Naive thymus-derived CD8-positive, alpha-beta T cell (primary cell): Measurements from ENCODE around the gene C5orf22. TPM values are rescaled to one million over a fixed set of nuclear protein-coding genes. Genes with fewer than 3 reads are reported as not detected.
A peak's percentile ranks its signal among the peaks of the same experiment; 100 is the strongest.

Source experiments
- ATAC-seq, 2 donors: fragments of 150-1000 bp; cut with Tn5 transposase in 1 of 2; sonication (Bioruptor Pico), chemical (Tn5 transposase) in 1 of 2; 1 replicate in 1 of 2; 2 replicates in 1 of 2; pipeline ENCODE4 v1.10.0; 2021; ENCODE audit warnings: mild to moderate bottlenecking in 2 of 2, moderate library complexity in 2 of 2
- POLR2A ChIA-PET: fragments of 350-600 bp; sonication (Branson Sonifier 250); formaldehyde crosslinking; loops from one replicate; lab custom pipeline; 2021; ENCODE audit warnings: antibody characterized with exemption; lab: Charles Lee
- DNase-seq, 10 donors: peaks; one replicate each; pipeline versions ENCODE4 v3.0.0 to v3.0.0-alpha.2; 2020 to 2022
- H3K27ac Mint-ChIP-seq, 10 donors: one replicate each; pipeline ENCODE4 v1.8.0; 2020 to 2022; ENCODE audit warnings: mild to moderate bottlenecking in 10 of 10, mixed read lengths in 10 of 10, moderate library complexity in 4 of 10, inconsistent platforms in 1 of 10
- H3K27me3 Mint-ChIP-seq, 5 donors: one replicate each; pipeline ENCODE4 v1.8.0; 2021 to 2022; ENCODE audit warnings: mixed read lengths in 5 of 5
- H3K36me3 Mint-ChIP-seq, 3 donors: one replicate each; pipeline ENCODE4 v1.8.0; 2020 to 2022; ENCODE audit warnings: mixed read lengths in 3 of 3, mild to moderate bottlenecking in 2 of 3, inconsistent platforms in 1 of 3
- H3K4me1 Mint-ChIP-seq, 4 donors: one replicate each; pipeline ENCODE4 v1.8.0; 2021 to 2022; ENCODE audit warnings: mixed read lengths in 4 of 4
- H3K4me3 Mint-ChIP-seq, 10 donors: one replicate each; pipeline ENCODE4 v1.8.0; 2020 to 2022; ENCODE audit warnings: mild to moderate bottlenecking in 10 of 10, mixed read lengths in 10 of 10, moderate library complexity in 6 of 10, inconsistent platforms in 1 of 10
- H3K9me3 Mint-ChIP-seq, 9 donors: one replicate each; pipeline ENCODE4 v1.8.0; 2020 to 2022; ENCODE audit warnings: mixed read lengths in 9 of 9, mild to moderate bottlenecking in 3 of 9, inconsistent platforms in 1 of 9, moderate library complexity in 1 of 9
- polyA plus RNA-seq, 3 donors: library from polyadenylated mRNA; unstranded; fragments of 300-500 nt; fragmentation: Illumina TruSeq; gene quantifications; one replicate each; pipeline ENCODE4 v1.2.3, GENCODE V29; 2021
- total RNA-seq, 8 experiments: library from RNA in 2 of 8; stranded (reverse) in 2 of 8; gene quantifications; one replicate each; pipeline ENCODE4 v1.2.3 and lab custom pipeline; 2021 to 2026

C5orf22 gene
- 10 to 100 TPM; 17.1 to 35.7 TPM for total RNA-seq
- polyA plus RNA-seq: 10 to 100 TPM; 15.9 to 19.5 (median 16.5) TPM
- total RNA-seq (lab: John Stamatoyannopoulos, UW): 8.4 to 36.3 (median 26.7) reads per million in 6 experiments

- Mint-ChIP-seq H3K27me3 (no peaks in the 10 kb centered on the region), H3K9me3 (no peaks in the 10 kb centered on the region), H3K4me3 (peak within 1 kb of the TSS; percentile 91 to 100 (median 99)), H3K27ac (peak within 1 kb of the TSS; percentile 93 to 98 (median 96)), H3K4me1 (peaks cover 29 to 72% (median 65%) of the 10 kb centered on the region in 4 donors), H3K36me3 (peaks cover 7 to 60% (median 20%) of the 10 kb centered on the region in 3 donors)
- POLR2A ChIA-PET: interaction anchor here (1.1 to 1.2 kb wide), 2 partner anchors 11 to 642 kb away, joined by 4 read pairs; partner anchors contain the start of gene GOLPH3
- ATAC-seq: peak; percentile 96
- peak; percentile 78 to 92 (median 86) for DNase-seq
These were observed at the start of gene C5orf22, which contains the start of gene DROSHA for GRCh38 chr5:31531888-31532547. Gene C5orf22, plus strand, starts transcription at chr5:31532301. Its CDS starts 92 bp downstream, at chr5:31532393. Gene DROSHA, minus strand, starts transcription at chr5:31532093. Its CDS starts 3,034 bp downstream, at chr5:31529059.

- no peak for DNase-seq
- H3K4me1 Mint-ChIP-seq: peaks cover 0 to 5% (median 2%) of the 10 kb centered on the region in 4 donors
- ATAC-seq: no peak
- POLR2A ChIA-PET: no interaction called here
- peaks cover 19 to 94% (median 58%) of the 10 kb centered on the region in 3 donors for H3K36me3 Mint-ChIP-seq
- H3K9me3 Mint-ChIP-seq: no peaks in the 10 kb centered on the region
- H3K27ac Mint-ChIP-seq: peak overlapping the region in 1 of 10 donors; percentile 8
- no peak overlapping the region for H3K4me3 Mint-ChIP-seq
- no peaks in the 10 kb centered on the region for H3K27me3 Mint-ChIP-seq
These were observed 46.5 kb upstream of the C5orf22 start for GRCh38 chr5:31485376-31486207.

- Mint-ChIP-seq H3K27me3 (no peaks in the 10 kb centered on the region), H3K36me3 (peaks cover 15 to 94% (median 55%) of the 10 kb centered on the region in 3 donors), H3K4me3 (no peak overlapping the region), H3K9me3 (no peaks in the 10 kb centered on the region), H3K27ac (peak overlapping the region in 1 of 10 donors; percentile 48), H3K4me1 (peaks cover 0 to 5% (median 2%) of the 10 kb centered on the region in 4 donors)
- DNase-seq (no peak), ATAC-seq (no peak)
- POLR2A ChIA-PET: no interaction called here
These were observed 45.7 kb upstream of the C5orf22 start for GRCh38 chr5:31486441-31486840.

GRCh38 chr5:31487506-31487905 lies 44.6 kb upstream of the C5orf22 start:
- DNase-seq: no peak
- H3K27me3 Mint-ChIP-seq: no peaks in the 10 kb centered on the region
- no peak overlapping the region for H3K4me3 Mint-ChIP-seq
- POLR2A ChIA-PET: no interaction called here
- H3K27ac Mint-ChIP-seq: no peak overlapping the region
- ATAC-seq: no peak
- peaks cover 0 to 5% (median under 1%) of the 10 kb centered on the region in 4 donors for H3K4me1 Mint-ChIP-seq
- H3K9me3 Mint-ChIP-seq: no peaks in the 10 kb centered on the region
- peaks cover 7 to 94% (median 49%) of the 10 kb centered on the region in 3 donors for H3K36me3 Mint-ChIP-seq

GRCh38 chr5:31492869-31493268 lies 39.2 kb upstream of the C5orf22 start:
- DNase-seq (no peak), ATAC-seq (no peak)
- H3K9me3 Mint-ChIP-seq: no peaks in the 10 kb centered on the region
- no peaks in the 10 kb centered on the region for H3K27me3 Mint-ChIP-seq
- POLR2A ChIA-PET: no interaction called here
- peaks cover 13 to 100% (median 62%) of the 10 kb centered on the region in 3 donors for H3K36me3 Mint-ChIP-seq
- H3K27ac Mint-ChIP-seq: no peak overlapping the region
- peaks cover 0 to 5% (median under 1%) of the 10 kb centered on the region in 4 donors for H3K4me1 Mint-ChIP-seq
- no peak overlapping the region for H3K4me3 Mint-ChIP-seq

GRCh38 chr5:31495336-31495735 lies 36.8 kb upstream of the C5orf22 start:
- no peak for ATAC-seq
- no peak overlapping the region for H3K4me3 Mint-ChIP-seq
- no peaks in the 10 kb centered on the region for H3K27me3 Mint-ChIP-seq
- no peak for DNase-seq
- H3K4me1 Mint-ChIP-seq: peaks cover 0 to 3% (median 0%) of the 10 kb centered on the region in 4 donors
- no peaks in the 10 kb centered on the region for H3K9me3 Mint-ChIP-seq
- peaks cover 27 to 96% (median 57%) of the 10 kb centered on the region in 3 donors for H3K36me3 Mint-ChIP-seq
- POLR2A ChIA-PET: no interaction called here
- no peak overlapping the region for H3K27ac Mint-ChIP-seq

- ATAC-seq (no peak), DNase-seq (no peak)
- no peaks in the 10 kb centered on the region for H3K27me3 Mint-ChIP-seq
- no peak overlapping the region for H3K4me3 Mint-ChIP-seq
- peaks cover 28 to 96% (median 57%) of the 10 kb centered on the region in 3 donors for H3K36me3 Mint-ChIP-seq
- POLR2A ChIA-PET: no interaction called here
- no peaks in the 10 kb centered on the region for H3K9me3 Mint-ChIP-seq
- H3K4me1 Mint-ChIP-seq: peaks cover 0 to 3% (median 0%) of the 10 kb centered on the region in 4 donors
- H3K27ac Mint-ChIP-seq: no peak overlapping the region
These were observed 35.8 kb upstream of the C5orf22 start for GRCh38 chr5:31496301-31496700.

GRCh38 chr5:31496891-31497290 lies 35.2 kb upstream of the C5orf22 start:
- H3K36me3 Mint-ChIP-seq: peaks cover 28 to 96% (median 63%) of the 10 kb centered on the region in 3 donors
- no peak for DNase-seq
- POLR2A ChIA-PET: no interaction called here
- no peak for ATAC-seq
- peak overlapping the region in 1 of 10 donors; percentile 29 for H3K4me3 Mint-ChIP-seq
- H3K27ac Mint-ChIP-seq: no peak overlapping the region
- no peaks in the 10 kb centered on the region for H3K9me3 Mint-ChIP-seq
- peaks cover 0 to 3% (median 0%) of the 10 kb centered on the region in 4 donors for H3K4me1 Mint-ChIP-seq
- no peaks in the 10 kb centered on the region for H3K27me3 Mint-ChIP-seq

GRCh38 chr5:31500256-31500655 lies 31.8 kb upstream of the C5orf22 start:
- Mint-ChIP-seq H3K4me1 (peaks cover 0 to 4% (median 1%) of the 10 kb centered on the region in 4 donors), H3K27ac (no peak overlapping the region), H3K4me3 (no peak overlapping the region), H3K36me3 (peaks cover 23 to 96% (median 65%) of the 10 kb centered on the region in 3 donors), H3K27me3 (no peaks in the 10 kb centered on the region), H3K9me3 (no peaks in the 10 kb centered on the region)
- no peak for ATAC-seq
- DNase-seq: no peak
- POLR2A ChIA-PET: no interaction called here

GRCh38 chr5:31502506-31502905 lies 29.6 kb upstream of the C5orf22 start:
- no peak for ATAC-seq
- Mint-ChIP-seq H3K27ac (no peak overlapping the region), H3K27me3 (no peaks in the 10 kb centered on the region), H3K4me1 (peaks cover 0 to 4% (median 1%) of the 10 kb centered on the region in 4 donors), H3K9me3 (no peaks in the 10 kb centered on the region), H3K36me3 (peaks cover 20 to 95% (median 62%) of the 10 kb centered on the region in 3 donors), H3K4me3 (no peak overlapping the region)
- DNase-seq: no peak
- POLR2A ChIA-PET: no interaction called here

GRCh38 chr5:31504529-31504928 lies 27.6 kb upstream of the C5orf22 start:
- Mint-ChIP-seq H3K36me3 (peaks cover 20 to 95% (median 59%) of the 10 kb centered on the region in 3 donors), H3K27ac (no peak overlapping the region), H3K9me3 (no peaks in the 10 kb centered on the region), H3K27me3 (no peaks in the 10 kb centered on the region), H3K4me1 (peaks cover 0 to 4% (median under 1%) of the 10 kb centered on the region in 4 donors), H3K4me3 (no peak overlapping the region)
- DNase-seq (no peak), ATAC-seq (no peak)
- POLR2A ChIA-PET: no interaction called here

- peak overlapping the region in 1 of 10 donors; percentile 11 for H3K27ac Mint-ChIP-seq
- DNase-seq (no peak), ATAC-seq (no peak)
- H3K4me1 Mint-ChIP-seq: peaks cover 0 to 4% (median under 1%) of the 10 kb centered on the region in 4 donors
- H3K27me3 Mint-ChIP-seq: no peaks in the 10 kb centered on the region
- no peaks in the 10 kb centered on the region for H3K9me3 Mint-ChIP-seq
- POLR2A ChIA-PET: no interaction called here
- peaks cover 14 to 90% (median 50%) of the 10 kb centered on the region in 3 donors for H3K36me3 Mint-ChIP-seq
- no peak overlapping the region for H3K4me3 Mint-ChIP-seq
These were observed 20.8 kb upstream of the C5orf22 start for GRCh38 chr5:31511305-31511704.
